Ascending aorta (tissue), 2 donors: Measurements from ENCODE around the gene OASL. TPM values are rescaled to one million over a fixed set of nuclear protein-coding genes. Genes with fewer than 3 reads are reported as not detected.

Experiments used
- DNase-seq, 2 donors: peaks; one replicate each; pipeline ENCODE4 v3.0.0-alpha.2; 2019; ENCODE audit warnings: low spot score in 2 of 2
- H3K27ac ChIP-seq, 2 donors: fragments of 200-600 bp; sonication (generic); one replicate each; pipeline ENCODE4 v1.5.1; 2016 to 2017; ENCODE audit warnings: mild to moderate bottlenecking in 1 of 2
- H3K27me3 ChIP-seq: fragments of 200-600 bp; sonication (generic); one replicate; pipeline ENCODE4 v1.5.1; 2017
- H3K36me3 ChIP-seq, 2 donors: fragments of 200-600 bp; sonication (generic); one replicate each; pipeline ENCODE4 v1.5.1; 2016
- H3K4me1 ChIP-seq, 2 donors: fragments of 200-600 bp; sonication (generic); one replicate each; pipeline ENCODE4 v1.5.1; 2016 to 2017; ENCODE audit warnings: mild to moderate bottlenecking in 1 of 2
- H3K4me3 ChIP-seq, 2 donors: fragments of 200-600 bp; sonication (generic); one replicate each; pipeline ENCODE4 v1.5.1; 2016 to 2017; ENCODE audit warnings: mild to moderate bottlenecking in 1 of 2
- H3K9me3 ChIP-seq, 2 donors: fragments of 200-600 bp; sonication (generic); one replicate each; pipeline ENCODE4 v1.5.1; 2016
- CTCF ChIP-seq, 3 experiments: fragments of 200-600 bp in 2 of 3; fragments of 450-650 bp in 1 of 3; sonication (generic) in 2 of 3; IDR thresholded peaks; one replicate each; pipeline ENCODE4 v1.5.1; 2016 to 2019; ENCODE audit warnings: antibody characterized with exemption in 3 of 3, mild to moderate bottlenecking in 1 of 3, moderate library complexity in 1 of 3
- intact Hi-C: fragments of 100-400 bp; cut with DNase I; formaldehyde crosslinking; loops from one replicate; pipeline ENCODE4 v1.15.1; 2023
- total RNA-seq: library from RNA; depleted of rRNA; stranded (reverse); fragments of >200 nt; gene quantifications from one replicate; pipeline ENCODE4 v1.1.0, GENCODE V29; 2016

The OASL gene
- total RNA-seq, 1 donor from 2014 or later, result not detected

GRCh38 chr12:120994589-120995337 is 44.3 kb downstream of the OASL start:
- no peak for DNase-seq
- no peak overlapping the region for H3K27ac ChIP-seq
- no peak overlapping the region for H3K4me3 ChIP-seq
- no peak for TF ChIP-seq CTCF (IDR thresholded peaks at IDR 0.05)
- H3K4me1 ChIP-seq, result peaks cover 0 to 1% of the 10 kb centered on the region in 2 donors
- H3K9me3 ChIP-seq, result no peaks in the 10 kb centered on the region
- no peaks in the 10 kb centered on the region for H3K27me3 ChIP-seq
- intact Hi-C loops, result no loop called here
- H3K36me3 ChIP-seq, result no peaks in the 10 kb centered on the region

DNA sequence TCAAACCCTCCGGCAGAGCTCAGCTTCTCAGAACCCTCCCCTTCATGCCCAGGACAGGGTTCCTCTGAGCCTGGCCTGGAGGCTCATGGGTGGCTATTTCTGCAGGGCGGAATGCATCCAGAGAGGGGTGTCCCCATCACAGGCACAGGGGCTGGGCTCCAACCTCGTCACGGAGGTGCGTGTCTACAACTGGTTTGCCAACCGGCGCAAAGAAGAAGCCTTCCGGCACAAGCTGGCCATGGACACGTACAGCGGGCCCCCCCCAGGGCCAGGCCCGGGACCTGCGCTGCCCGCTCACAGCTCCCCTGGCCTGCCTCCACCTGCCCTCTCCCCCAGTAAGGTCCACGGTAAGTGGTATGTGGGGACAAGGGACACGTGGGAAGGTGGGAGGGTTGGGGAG is 45.0 kb downstream of the OASL start:
- Histone ChIP-seq H3K9me3 (no peaks in the 10 kb centered on the region), H3K36me3 (no peaks in the 10 kb centered on the region), H3K4me3 (no peak overlapping the region), H3K27ac (no peak overlapping the region), H3K4me1 (no peaks in the 10 kb centered on the region), H3K27me3 (no peaks in the 10 kb centered on the region)
- no peak for TF ChIP-seq CTCF (IDR thresholded peaks at IDR 0.05)
- intact Hi-C loops, result no loop called here
- DNase-seq, result no peak

GRCh38 chr12:120993496-120993895 is 45.5 kb downstream of the OASL start:
- no peak overlapping the region for H3K4me3 ChIP-seq
- no peak for TF ChIP-seq CTCF (IDR thresholded peaks at IDR 0.05)
- DNase-seq, result no peak
- intact Hi-C loops, result no loop called here
- H3K36me3 ChIP-seq, result no peaks in the 10 kb centered on the region
- H3K27ac ChIP-seq, result no peak overlapping the region
- H3K9me3 ChIP-seq, result no peaks in the 10 kb centered on the region
- no peaks in the 10 kb centered on the region for H3K4me1 ChIP-seq
- H3K27me3 ChIP-seq, result no peaks in the 10 kb centered on the region

DNA sequence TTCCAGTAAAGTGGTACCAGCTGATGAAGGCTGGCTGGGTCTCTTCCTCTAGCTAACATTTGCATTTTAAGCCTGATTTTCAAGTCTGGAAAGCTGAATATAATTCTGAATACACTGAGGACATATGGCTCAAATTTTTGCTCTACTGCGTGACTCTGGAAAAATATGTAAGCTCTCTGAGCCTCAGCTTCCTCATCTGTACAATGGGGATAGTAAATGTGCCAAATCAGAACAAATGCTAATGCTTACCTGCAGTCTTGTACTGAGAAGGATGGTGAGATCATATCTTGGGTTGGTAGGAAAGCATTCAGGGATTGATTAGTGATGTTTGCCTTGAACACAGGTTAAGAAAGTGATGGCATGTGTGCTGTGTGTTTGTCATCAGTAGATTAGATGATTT is 46.1 kb downstream of the OASL start:
- intact Hi-C loops, result no loop called here

DNA sequence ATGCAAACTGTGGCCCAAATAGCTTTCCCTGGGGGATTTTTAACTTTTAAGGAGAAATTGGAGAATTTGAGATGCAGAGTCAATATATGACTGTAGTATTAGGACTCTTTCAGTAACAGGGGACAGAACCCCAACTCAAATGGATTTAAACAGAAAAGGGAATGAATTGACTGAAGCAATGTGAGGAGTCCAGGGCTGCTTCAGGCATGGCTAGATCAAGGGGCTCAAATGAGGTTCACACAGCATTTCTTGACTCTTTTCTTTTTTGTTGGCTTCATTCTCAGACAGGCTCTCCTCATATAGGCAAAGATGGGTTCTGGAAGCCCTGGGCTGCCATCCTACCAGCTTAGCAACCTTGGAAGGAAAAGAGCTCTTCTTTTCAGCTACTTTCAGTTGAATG is 47.1 kb downstream of the OASL start:
- Histone ChIP-seq H3K4me3 (no peak overlapping the region), H3K36me3 (no peaks in the 10 kb centered on the region), H3K27ac (no peak overlapping the region), H3K9me3 (no peaks in the 10 kb centered on the region), H3K27me3 (no peaks in the 10 kb centered on the region), H3K4me1 (no peaks in the 10 kb centered on the region)
- DNase-seq, result no peak
- intact Hi-C loops, result no loop called here
- TF ChIP-seq CTCF (IDR thresholded peaks at IDR 0.05), result no peak

More for the DNA sequence above, 46.1 kb downstream of the OASL start:
- Histone ChIP-seq H3K36me3 (no peaks in the 10 kb centered on the region), H3K4me3 (no peak overlapping the region), H3K4me1 (no peaks in the 10 kb centered on the region), H3K27ac (no peak overlapping the region), H3K9me3 (no peaks in the 10 kb centered on the region), H3K27me3 (no peaks in the 10 kb centered on the region)
- DNase-seq, result no peak
- no peak for TF ChIP-seq CTCF (IDR thresholded peaks at IDR 0.05)
